Endothelial cell of umbilical vein (primary cell): ENCODE results near the gene SLC66A2. TPM values are rescaled to one million over a fixed set of nuclear protein-coding genes. Genes with fewer than 3 reads are reported as not detected.

Source experiments
- BruUV-seq: library from RNA; stranded (reverse); fragments of 400-500 nt; replicated peaks from 2 replicates; lab custom pipeline; 2021; lab: Mats Ljungman, UMichigan
- CTCF ChIA-PET: fragments of 300-600, 350-600 bp; sonication (Branson Sonifier 250); formaldehyde crosslinking; loops from one replicate; lab custom pipeline; 2021; ENCODE audit warnings: antibody characterized with exemption, inconsistent platforms; lab: Charles Lee
- POLR2A ChIA-PET: fragments of 300-600, 350-600 bp; sonication (Branson Sonifier 250); formaldehyde crosslinking; loops from one replicate; lab custom pipeline; 2021; ENCODE audit warnings: antibody characterized with exemption, inconsistent platforms; lab: Charles Lee
- DNase-seq: peaks from one replicate; pipeline ENCODE4 v3.0.0-alpha.2; 2011; ENCODE audit warnings: low read depth, low spot score
- FAIRE-seq: peaks from 2 replicates; lab custom pipeline; 2011; peaks lifted over from hg19 to GRCh38; lab: Jason Lieb, UNC
- H2AFZ ChIP-seq: 2 replicates; pipeline ENCODE4 v1.6.0; 2012; ENCODE audit warnings: low read depth, low read length, control low read depth, inconsistent platforms
- H3K27ac ChIP-seq: 2 replicates; pipeline ENCODE4 v1.5.1; 2011; ENCODE audit warnings: low read depth, mild to moderate bottlenecking, control low read depth, low read length, moderate library complexity; ENCODE audit not compliant: insufficient read depth
- H3K27me3 ChIP-seq, 2 experiments: 2 replicates each; pipeline versions ENCODE4 v1.6.0 to v1.6.1; 2011; ENCODE audit warnings: low read length in 2 of 2, mixed read lengths in 1 of 2; ENCODE audit not compliant: control insufficient read depth in 2 of 2, insufficient read depth in 2 of 2
- H3K36me3 ChIP-seq, 2 experiments: 2 replicates in 1 of 2; 3 replicates in 1 of 2; pipeline ENCODE4 v1.5.1; 2011; ENCODE audit warnings: low read length in 2 of 2, mild to moderate bottlenecking in 1 of 2, moderate library complexity in 1 of 2; ENCODE audit not compliant: control insufficient read depth in 2 of 2, insufficient read depth in 2 of 2; ENCODE audit errors: extremely low read depth in 1 of 2
- H3K4me1 ChIP-seq: 3 replicates; pipeline ENCODE4 v1.5.1; 2011; ENCODE audit warnings: mild to moderate bottlenecking, low read length; ENCODE audit not compliant: control insufficient read depth, insufficient read depth; ENCODE audit errors: extremely low read depth
- H3K4me2 ChIP-seq: 2 replicates; pipeline ENCODE4 v1.6.1; 2011; ENCODE audit warnings: low read length, control low read depth, mixed read lengths; ENCODE audit not compliant: insufficient read depth
- H3K4me3 ChIP-seq, 3 experiments: fragments of 200-600 bp in 1 of 3; sonication (generic), shearing (Covaris generic) in 1 of 3; replicated peaks in 1 of 3; 2 replicates each; pipeline ENCODE4 v1.5.1; 2011 to 2016; ENCODE audit warnings: control low read depth in 3 of 3, low read length in 3 of 3, mild to moderate bottlenecking in 2 of 3, inconsistent platforms in 1 of 3, low read depth in 1 of 3, moderate library complexity in 1 of 3; ENCODE audit not compliant: insufficient read depth in 1 of 3
- H3K79me2 ChIP-seq: 2 replicates; pipeline ENCODE4 v1.6.0; 2012; ENCODE audit warnings: low read length, inconsistent platforms; ENCODE audit not compliant: control insufficient read depth, insufficient read depth
- H3K9ac ChIP-seq: replicated peaks from 2 replicates; pipeline ENCODE3; 2011; ENCODE audit warnings: low read length, control low read depth; ENCODE audit not compliant: insufficient read depth; ENCODE audit errors: extremely low read depth
- H3K9me1 ChIP-seq: replicated peaks from 3 replicates; pipeline ENCODE4 v1.6.0; 2011; ENCODE audit warnings: mild to moderate bottlenecking, low read length; ENCODE audit not compliant: control insufficient read depth, insufficient read depth; ENCODE audit errors: extremely low read depth
- H3K9me3 ChIP-seq: replicated peaks from 2 replicates; pipeline ENCODE4 v1.5.1; 2012; ENCODE audit warnings: low read length, inconsistent platforms; ENCODE audit not compliant: control insufficient read depth, insufficient read depth
- H4K20me1 ChIP-seq: replicated peaks from 2 replicates; pipeline ENCODE3; 2011; ENCODE audit warnings: mild to moderate bottlenecking, low read length; ENCODE audit not compliant: control insufficient read depth, insufficient read depth; ENCODE audit errors: extremely low read depth
- EZH2 ChIP-seq: IDR thresholded peaks from 2 replicates; pipeline ENCODE4 v1.6.1; 2012; ENCODE audit warnings: borderline replicate concordance, low read depth, mild to moderate bottlenecking, moderate library complexity, low read length, inconsistent platforms; ENCODE audit not compliant: severe bottlenecking
- FOS ChIP-seq: IDR thresholded peaks from 2 replicates; pipeline ENCODE4 v1.6.1; 2011; ENCODE audit warnings: mild to moderate bottlenecking, low read length, moderate library complexity, borderline replicate concordance; ENCODE audit not compliant: insufficient read depth
- GATA2 ChIP-seq: IDR thresholded peaks from 2 replicates; pipeline ENCODE4 v1.7.0; 2011; ENCODE audit warnings: low read depth, mild to moderate bottlenecking, moderate library complexity, mixed read lengths, low read length; ENCODE audit not compliant: insufficient read length, insufficient read depth
- JUN ChIP-seq: IDR thresholded peaks from 2 replicates; pipeline ENCODE4 v1.6.1; 2011; ENCODE audit warnings: borderline replicate concordance, low read depth; ENCODE audit not compliant: insufficient read length, insufficient read depth
- MYC ChIP-seq: IDR thresholded peaks from one replicate; pipeline ENCODE4 v1.6.1; 2011; ENCODE audit warnings: mild to moderate bottlenecking, low read depth, low read length
- POLR2A ChIP-seq: IDR thresholded peaks from 2 replicates; pipeline ENCODE4 v1.6.1; 2012; ENCODE audit warnings: low read depth, mild to moderate bottlenecking, control low read depth, low read length
- POLR2AphosphoS5 ChIP-seq: IDR thresholded peaks from 2 replicates; pipeline ENCODE4 v1.6.1; 2012; ENCODE audit warnings: low read depth, mild to moderate bottlenecking, control low read depth, low read length, moderate library complexity; ENCODE audit not compliant: insufficient read depth
- dilution Hi-C: fragments of 300-500 bp; cut with MboI; formaldehyde crosslinking; loops from one replicate; pipeline ENCODE4 v1.15.0; 2019; ENCODE audit warnings: low sequenced_read_pairs; ENCODE audit not compliant: extremely low pct_ligation_motif_present
- intact Hi-C: fragments of 100-400 bp; cut with micrococcal nuclease; formaldehyde crosslinking; loops from one replicate; pipeline ENCODE4 v1.10.0; 2022
- polyA plus RNA-seq, 4 experiments: library from polyadenylated mRNA; depleted of rRNA in 3 of 4; stranded (reverse) in 3 of 4; unstranded in 1 of 4; fragments of >200 nt; gene quantifications; 2 replicates each; pipeline versions ENCODE4 v1.2.1 to v1.2.3, GENCODE V29; 2011 to 2012; ENCODE audit warnings: missing spikeins in 1 of 4
- total RNA-seq: library from RNA; stranded (reverse); gene quantifications from 2 replicates; pipeline ENCODE4 v1.2.3, GENCODE V29; 2021
- TF ChIP-seq, protein P1 (sequence below), 2 donors: IDR thresholded peaks; 1 replicate in 1 of 2; 2 replicates in 1 of 2; pipeline ENCODE4 v1.5.1; 2011; ENCODE audit warnings: low read length in 2 of 2, mild to moderate bottlenecking in 2 of 2, moderate library complexity in 2 of 2, control low read depth in 1 of 2, inconsistent platforms in 1 of 2, low read depth in 1 of 2; ENCODE audit not compliant: insufficient read depth in 1 of 2; ENCODE audit errors: extremely low read depth in 1 of 2
- TF ChIP-seq, protein P2 (sequence below): IDR thresholded peaks from 2 replicates; pipeline ENCODE4 v1.6.1; 2011; ENCODE audit not compliant: insufficient read depth, insufficient read length

SLC66A2 gene
- total and polyA plus RNA-seq, 2 donors (not counting 3 experiments of a cell fraction or from before 2014, with no cell fraction given), result 32.5 to 37.1 TPM

DNA sequence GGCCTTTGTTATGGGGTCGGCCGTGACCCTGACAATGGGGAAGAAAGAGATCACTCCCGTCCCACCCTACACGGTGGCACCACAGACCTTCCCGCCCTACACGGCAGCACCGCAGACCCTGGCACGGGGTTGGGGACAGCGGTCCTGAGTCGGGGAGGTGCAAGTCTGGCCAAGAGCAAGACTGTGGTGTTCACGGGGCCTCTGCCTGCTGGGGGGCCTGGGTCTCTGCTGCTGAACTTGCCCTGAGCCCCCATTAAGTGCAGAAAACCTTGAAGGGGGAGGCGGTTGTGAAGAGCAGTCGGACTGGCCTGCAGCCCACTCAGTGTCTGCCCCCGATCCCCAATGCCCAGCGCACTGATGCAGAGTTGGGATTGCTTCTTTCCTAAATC is 75.9 kb downstream of the SLC66A2 start:
- H3K36me3 ChIP-seq, result no peaks in the 10 kb centered on the region
- TF ChIP-seq POLR2A (no peak), FOS (no peak), MYC (no peak), JUN (no peak), GATA2 (no peak), POLR2AphosphoS5 (no peak), EZH2 (no peak)
- TF ChIP-seq, protein P1, sequence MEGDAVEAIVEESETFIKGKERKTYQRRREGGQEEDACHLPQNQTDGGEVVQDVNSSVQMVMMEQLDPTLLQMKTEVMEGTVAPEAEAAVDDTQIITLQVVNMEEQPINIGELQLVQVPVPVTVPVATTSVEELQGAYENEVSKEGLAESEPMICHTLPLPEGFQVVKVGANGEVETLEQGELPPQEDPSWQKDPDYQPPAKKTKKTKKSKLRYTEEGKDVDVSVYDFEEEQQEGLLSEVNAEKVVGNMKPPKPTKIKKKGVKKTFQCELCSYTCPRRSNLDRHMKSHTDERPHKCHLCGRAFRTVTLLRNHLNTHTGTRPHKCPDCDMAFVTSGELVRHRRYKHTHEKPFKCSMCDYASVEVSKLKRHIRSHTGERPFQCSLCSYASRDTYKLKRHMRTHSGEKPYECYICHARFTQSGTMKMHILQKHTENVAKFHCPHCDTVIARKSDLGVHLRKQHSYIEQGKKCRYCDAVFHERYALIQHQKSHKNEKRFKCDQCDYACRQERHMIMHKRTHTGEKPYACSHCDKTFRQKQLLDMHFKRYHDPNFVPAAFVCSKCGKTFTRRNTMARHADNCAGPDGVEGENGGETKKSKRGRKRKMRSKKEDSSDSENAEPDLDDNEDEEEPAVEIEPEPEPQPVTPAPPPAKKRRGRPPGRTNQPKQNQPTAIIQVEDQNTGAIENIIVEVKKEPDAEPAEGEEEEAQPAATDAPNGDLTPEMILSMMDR (IDR thresholded peaks at IDR 0.05; ENCODE audit: extremely low read depth in 1 of 2, insufficient read depth in 1 of 2, low read depth in 1 of 2, low read length in 2 of 2), result no peak
- TF ChIP-seq, protein P2, sequence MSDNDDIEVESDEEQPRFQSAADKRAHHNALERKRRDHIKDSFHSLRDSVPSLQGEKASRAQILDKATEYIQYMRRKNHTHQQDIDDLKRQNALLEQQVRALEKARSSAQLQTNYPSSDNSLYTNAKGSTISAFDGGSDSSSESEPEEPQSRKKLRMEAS, result no peak
- H3K27me3 ChIP-seq, result no peaks in the 10 kb centered on the region
- no peak overlapping the region for H3K4me3 ChIP-seq
- ChIA-PET CTCF (no interaction called here), POLR2A (no interaction called here)
- dilution Hi-C loops (no loop called here), intact Hi-C loops (no loop called here)
- no TSS peak for BruUV-seq
- no peaks in the 10 kb centered on the region for H3K79me2 ChIP-seq
- H4K20me1 ChIP-seq, result no peaks in the 10 kb centered on the region
- H3K4me2 ChIP-seq, result no peak overlapping the region
- FAIRE-seq (no peak), DNase-seq (no peak)
- no peaks in the 10 kb centered on the region for H3K9me3 ChIP-seq
- no peaks in the 10 kb centered on the region for H3K4me1 ChIP-seq
- H3K9ac ChIP-seq, result no peak overlapping the region
- no peak overlapping the region for H3K27ac ChIP-seq
- no peaks in the 10 kb centered on the region for H3K9me1 ChIP-seq
- no peak overlapping the region for H2AFZ ChIP-seq
